HG02642 (cell line): ENCODE results near the gene FLCN.
"Not testable (repeated sequence)": the region's sequence is repeated elsewhere in the genome, so short reads cannot be mapped to it uniquely, and the experiment has no call there.

Experiments used
- ATAC-seq: cut with Tn5 transposase; IDR thresholded peaks from one replicate; pipeline ENCODE4 v1.9.1; 2021; ENCODE audit warnings: mild to moderate bottlenecking; ENCODE audit not compliant: unreplicated experiment, poor library complexity

The FLCN gene

DNA sequence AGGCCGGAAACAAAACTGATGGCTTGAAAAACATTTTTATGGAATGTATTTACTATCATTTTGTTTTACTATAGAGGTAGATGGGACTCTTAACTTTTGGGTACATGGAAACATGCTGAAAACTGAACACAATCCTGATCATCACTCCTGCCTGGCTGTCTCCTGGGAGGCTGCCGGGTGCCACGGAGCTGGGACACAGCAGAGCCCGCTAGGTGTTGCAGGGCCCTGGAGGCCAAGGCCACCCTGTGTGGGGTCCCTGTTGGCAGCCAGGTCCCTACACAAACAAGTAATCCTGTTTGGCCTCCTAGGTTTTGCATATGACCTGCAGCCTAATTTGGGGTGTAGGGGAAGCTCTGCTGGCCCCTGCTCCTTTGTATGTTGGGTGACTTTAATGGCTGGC, 48.4 kb downstream of the FLCN start:
- ATAC-seq: no peak

DNA sequence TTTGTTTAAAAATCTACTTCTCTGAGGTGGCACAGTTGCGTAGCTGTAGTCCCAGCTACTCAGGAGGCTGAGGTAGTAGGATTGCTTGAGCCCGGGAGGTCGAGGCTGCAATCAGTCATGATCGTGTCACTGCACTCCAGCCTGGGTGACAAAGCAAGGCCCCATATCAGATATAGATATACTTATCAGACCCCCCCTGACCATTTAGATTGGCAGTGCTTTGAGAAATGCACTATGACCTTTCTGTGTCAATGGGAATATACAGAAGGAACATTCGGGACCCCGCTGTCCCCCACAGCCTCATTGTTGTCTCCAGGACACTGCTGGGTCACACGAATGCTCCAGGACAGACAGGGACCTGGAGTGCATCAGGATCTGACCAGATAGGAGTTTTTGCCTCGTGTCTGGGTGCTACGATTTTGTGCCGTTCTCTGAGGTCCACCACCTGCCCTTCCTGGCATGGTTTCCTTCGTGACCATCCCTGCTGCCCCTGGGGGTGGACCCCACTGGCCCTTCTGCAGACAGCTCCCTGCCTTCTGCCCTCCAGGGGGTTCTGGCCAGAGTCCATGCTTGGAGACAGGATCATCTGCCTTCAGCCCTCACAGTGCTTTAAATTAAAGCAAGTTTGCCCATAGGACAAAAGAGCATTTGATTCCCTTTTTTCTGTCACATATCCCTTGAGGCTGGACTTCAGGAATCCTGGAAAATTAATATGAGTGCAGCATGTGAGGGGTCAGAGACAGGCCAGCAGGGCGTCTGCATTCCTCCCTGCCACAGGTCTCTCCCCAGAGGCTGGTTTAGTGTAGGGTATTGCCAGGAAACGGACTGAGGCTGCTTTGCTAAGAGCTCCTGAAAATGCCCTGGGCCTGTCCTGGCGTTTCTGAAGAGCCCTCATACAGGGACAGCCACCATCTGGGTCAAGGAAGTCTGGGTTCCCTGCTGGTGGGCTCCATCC, 50.1 kb downstream of the FLCN start:
- no peak for ATAC-seq

DNA sequence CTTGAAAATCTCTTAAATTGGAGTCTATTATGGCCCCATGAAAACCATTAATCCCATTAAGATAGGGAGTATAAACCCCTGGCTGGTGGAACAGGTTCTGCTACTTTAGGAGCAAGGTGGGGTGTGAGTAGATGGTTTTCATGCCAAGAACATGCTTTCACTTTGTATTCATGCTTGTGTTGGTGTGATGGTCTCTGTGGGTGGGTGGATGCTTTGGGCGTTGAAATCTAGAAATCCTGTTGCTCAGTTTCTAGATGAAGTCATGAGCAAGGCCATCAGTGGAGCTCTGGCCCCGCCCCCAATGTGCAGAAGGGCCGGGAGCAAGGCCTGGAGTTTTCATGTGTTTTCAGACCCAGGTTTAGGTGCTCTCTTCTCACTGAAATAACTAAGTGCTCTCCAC, 50.9 kb downstream of the FLCN start:
- ATAC-seq: peak; percentile 46

DNA sequence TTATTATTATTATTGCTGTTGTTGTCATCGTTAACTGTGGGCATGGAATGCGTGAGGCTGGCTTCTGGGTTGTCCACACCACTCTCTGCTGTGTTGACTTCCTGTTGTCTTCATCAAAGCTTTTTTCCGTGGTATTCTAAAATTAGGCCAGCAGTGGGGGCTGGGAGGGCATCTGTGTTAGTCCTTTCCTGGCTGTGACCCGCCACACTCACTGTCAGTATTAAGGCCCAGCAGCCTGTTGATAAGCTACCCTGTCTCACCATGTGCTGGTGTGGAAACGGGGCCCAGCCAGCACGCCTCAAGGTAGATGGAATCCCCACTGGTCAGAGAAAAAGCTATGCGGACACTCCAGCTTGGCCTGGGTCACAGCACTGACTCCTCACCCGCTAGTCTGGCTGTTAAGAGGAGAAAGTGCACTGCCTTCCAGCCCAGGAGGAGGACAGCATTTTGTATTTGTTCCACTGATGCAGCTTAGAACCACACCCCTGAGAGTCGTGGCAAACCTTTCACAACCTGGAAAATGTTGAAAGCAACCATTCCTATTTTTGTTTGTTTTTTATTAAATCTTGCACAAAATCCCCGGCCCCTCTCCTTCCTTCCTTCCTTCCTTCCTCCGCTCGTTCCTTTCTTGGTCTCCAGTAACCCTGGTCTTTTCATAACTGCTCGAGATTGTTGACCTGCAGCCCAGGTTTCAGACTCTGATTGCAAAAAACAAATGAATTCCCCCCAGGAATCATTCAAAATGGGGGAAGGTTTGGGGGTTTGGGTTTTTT, 51.8 kb downstream of the FLCN start:
- ATAC-seq: not testable (repeated sequence)

DNA sequence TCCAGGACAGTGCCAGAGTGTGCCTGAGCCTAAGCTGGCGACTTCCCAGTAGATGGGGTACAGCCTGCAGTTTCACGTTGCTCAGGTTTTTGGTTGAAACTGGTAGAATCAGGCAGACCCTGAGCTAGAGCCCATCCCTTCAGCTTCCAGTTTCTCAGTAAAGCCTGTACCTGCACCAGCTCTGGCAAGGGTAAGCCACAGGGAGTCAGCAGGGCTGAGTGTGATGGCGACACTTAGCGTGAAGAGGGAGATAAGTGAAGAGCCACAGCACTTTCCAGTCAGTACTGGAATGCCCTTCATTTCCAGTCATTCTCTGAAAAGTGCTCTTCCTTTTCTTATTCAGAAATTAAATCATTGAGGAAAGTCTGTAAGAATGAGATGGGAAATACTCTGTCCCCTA, 53.2 kb downstream of the FLCN start:
- no peak for ATAC-seq

DNA sequence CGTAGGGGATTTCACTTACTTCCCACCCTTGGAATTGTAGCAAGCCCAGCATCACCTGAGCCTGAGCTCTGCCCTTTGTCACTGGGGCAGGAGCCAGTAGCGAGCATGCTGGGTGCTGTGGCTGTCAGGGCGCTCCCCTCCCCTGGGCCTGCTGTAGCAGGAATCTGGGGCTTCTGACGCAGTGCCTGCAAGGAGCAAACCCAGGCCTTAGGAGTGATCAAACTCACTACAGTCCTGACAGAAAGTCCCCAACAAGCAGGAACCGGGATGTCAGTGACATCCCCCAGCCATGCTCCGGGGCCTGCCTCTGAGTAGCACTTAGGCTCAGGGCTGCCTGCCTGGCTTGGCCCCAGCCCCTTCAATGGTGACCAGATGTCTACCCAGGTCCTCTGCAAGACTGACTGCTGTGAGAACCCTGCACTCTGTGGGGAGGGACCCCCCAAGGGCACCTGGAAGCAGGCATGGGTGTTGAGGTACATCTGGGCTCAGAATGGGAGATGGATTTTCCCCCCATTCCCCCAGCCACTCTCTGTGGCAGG, 54.3 kb downstream of the FLCN start:
- no peak for ATAC-seq

DNA sequence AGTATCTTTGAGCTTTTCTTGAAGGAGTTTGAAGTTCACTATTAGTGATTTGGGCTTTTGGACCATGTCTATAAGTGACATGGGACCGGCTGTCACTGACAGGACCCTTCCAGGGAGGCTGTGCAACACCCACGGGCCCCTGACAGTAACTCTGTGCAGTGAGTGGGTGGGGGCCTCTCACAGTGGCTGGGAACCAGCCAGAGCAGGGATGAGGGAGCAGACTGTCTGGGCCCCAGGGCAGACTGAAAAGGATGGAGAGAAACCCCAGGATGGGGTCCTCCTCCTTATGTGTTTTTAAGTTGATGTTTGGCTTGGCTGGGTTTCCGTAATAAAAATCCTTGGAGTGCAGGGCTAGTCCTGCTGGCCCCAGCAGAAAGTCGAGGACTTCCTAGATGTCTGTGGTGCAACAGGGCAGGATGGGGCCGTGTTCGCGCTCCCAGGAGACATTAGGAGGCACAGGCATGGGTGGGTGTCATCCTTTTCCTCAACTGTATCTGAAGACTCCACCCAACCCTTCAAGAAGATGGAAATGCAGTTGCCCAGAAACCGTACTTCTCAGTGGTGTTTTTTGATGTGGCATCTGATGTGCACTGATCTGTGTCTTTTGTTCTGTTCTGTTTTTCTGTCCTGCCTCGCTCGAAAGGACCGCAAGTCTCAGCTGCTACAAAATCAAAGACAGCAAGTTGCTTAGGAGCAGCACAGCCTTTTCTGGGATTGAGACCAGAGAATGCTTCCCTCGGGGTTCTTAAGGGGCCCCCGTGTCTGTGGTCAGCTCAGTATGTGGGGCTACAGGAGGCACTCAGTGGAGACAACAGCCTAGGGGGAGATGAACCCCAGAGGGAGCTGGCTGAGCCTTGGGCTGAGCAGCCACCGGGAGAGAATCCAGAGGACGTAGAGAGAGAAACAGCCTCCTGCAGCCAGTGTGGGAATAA, 55.0 kb downstream of the FLCN start:
- ATAC-seq: no peak

DNA sequence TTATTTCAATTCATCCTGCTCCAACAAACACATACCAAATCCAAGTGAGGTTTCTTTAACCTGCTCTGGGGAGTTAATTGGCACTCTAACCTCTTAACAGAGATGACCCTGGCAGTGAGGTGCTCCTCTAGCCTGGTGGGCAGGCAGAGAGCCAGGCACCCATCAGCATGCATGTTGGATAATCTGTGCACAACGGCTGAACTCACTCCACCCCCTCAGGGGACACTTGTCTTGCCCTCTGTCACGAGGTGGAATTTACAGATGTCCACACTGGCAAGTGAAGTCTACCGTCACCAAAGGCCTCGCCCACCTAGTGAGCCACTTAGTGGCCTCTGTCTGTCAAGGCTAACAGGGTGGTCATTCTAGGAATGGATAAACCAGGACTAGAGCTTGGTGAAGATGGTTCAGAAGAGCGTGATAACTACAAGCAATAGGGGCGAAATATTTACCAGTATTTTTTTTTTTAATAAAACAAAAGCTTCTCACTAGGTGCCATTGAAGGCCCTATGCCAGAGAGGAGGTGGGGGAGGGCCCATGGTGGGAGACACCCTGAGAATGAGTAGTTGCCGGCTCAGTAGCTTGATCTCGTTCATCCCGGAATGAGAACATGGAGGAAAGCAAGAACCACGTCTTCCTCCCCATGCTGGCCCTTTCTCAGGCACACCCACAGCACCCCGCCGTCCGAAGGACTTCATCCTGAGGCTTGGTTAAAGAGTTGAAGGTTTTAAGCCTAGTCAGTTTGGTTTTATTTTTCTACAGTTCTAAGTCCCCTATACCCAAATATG, 56.0 kb downstream of the FLCN start:
- no peak for ATAC-seq

DNA sequence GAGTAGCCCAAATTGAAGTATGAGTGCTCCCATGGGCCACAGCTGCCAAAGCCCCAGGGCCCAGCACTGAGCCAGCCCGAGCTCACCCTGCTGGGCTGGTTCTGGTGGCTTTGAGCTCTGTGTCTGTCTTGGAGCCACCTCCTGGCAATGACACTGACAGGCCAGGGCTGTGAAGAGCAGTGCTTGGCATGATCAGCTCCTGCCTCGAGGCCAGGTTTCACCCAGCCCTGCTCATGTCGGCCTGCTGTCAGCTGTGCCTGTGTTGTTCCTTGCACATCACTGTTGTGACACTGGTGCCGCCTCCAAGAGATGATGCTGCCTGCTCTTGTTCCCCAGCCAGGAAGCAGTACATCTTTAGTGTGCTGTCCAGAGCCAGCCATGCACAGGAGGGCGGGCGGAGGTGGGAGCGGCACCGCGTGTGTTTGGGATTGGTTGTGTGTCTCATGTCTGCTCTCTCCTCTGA, 56.8 kb downstream of the FLCN start:
- no peak for ATAC-seq

DNA sequence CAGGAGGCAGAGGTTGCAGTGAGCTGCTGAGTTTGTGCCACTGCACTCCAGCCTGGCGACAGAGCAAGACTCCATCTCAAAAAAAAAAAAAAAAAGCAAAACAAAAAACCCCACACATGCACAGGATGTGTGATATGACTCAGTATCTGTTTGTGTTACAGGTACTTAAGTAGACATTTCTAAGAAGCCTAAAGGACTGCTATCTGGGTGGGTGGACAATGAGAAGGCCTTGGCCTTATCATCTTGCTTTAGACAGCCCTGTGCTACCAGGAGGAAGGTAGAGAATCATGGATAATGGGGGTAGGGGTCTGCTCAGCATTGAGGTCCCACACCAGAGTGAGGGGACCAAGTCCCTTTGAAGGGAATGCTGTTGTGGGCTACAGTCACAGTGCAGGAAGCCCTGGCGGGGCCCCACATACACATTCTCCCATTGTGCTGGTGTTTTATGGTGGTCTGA, 57.6 kb downstream of the FLCN start:
- no peak for ATAC-seq

DNA sequence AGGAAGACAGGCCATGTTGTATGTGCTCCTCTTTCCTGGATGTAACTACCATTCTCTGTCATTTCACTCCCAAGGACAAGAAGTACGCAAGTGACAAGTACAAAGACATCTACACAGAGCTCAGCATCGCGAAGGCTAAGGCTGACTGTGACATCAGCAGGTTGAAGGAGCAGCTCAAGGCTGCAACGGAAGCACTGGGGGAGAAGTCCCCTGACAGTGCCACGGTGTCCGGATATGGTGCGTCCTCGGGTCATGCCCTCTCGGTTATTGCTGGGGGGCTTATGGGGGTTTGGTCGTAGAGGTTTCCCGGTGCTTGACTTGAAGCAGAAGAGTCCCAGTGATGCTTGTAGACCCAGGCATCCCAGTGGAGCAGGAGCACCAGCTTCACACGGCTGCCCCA, 59.8 kb downstream of the FLCN start:
- no peak for ATAC-seq

DNA sequence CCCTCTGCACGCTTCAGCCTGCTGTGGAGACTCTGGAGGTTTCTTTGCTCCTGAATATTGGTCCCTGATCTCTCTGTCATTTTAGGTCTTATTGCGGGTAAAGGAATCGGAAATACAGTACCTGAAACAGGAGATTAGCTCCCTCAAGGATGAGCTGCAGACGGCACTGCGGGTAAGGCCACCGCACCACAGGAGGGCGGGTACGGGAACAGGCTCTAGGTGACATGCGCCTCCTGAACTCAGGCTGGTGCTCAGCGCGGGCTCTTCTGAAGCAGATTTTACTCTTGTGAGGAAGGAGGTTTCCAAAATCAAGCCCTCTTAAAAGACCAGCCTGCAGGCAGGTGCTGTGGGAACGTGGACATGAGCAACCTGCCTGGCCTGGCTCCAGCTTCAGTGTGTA, 60.6 kb downstream of the FLCN start:
- no peak for ATAC-seq

DNA sequence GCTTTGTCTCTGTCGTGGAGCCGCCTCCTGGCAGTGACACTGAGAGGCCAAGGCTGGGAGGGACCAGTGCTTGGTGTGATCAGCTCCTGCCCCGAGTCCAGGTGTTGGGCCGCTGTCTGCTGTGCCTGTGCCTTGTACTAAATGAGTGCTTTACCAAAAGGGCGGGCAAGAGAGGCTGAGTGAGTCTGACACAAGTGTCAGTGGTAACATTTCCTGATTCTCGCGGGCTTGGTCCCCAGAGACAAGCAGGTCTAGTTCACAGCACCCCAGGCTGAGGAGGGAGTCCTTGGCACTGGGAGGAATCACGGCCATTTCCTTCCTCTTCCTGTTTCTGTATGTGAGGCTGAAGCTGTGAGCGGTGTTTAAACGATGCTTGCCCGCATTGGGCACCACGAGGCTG, 61.1 kb downstream of the FLCN start:
- no peak for ATAC-seq

DNA sequence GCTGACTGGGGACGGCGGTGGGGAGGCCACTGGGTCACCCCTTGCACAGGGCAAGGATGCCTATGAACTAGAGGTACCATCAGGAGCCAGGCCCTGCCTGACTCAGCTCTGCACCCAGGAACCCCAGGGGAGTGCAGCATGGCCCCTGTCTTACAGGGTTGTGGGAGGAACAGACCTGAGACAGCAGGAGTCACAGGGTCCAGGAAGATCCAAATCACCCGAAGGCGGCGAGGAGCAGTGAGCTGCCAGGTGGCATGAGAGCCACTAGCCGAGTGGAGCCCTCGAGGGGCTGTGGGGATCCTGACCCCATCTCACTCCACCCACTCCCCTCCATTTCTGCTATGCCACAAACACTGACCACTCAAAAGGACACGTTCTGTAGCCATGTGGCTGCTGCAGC, 61.6 kb downstream of the FLCN start:
- no peak for ATAC-seq

DNA sequence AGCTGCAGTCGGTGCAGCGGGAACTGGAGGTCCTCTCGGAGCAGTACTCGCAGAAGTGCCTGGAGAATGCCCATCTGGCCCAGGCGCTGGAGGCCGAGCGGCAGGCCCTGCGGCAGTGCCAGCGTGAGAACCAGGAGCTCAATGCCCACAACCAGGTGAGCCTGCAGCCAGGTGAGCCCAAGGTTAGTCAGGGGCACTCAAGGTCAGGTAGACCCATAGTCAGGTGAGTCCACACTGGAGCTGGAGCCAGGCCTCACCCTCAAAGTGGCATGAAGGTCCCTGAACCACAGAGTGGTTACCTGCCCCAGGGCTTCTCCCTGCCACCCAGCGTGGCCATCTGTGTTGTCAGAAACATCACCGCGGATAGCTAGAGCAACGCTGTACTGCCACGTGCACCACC, 63.0 kb downstream of the FLCN start:
- ATAC-seq: no peak

DNA sequence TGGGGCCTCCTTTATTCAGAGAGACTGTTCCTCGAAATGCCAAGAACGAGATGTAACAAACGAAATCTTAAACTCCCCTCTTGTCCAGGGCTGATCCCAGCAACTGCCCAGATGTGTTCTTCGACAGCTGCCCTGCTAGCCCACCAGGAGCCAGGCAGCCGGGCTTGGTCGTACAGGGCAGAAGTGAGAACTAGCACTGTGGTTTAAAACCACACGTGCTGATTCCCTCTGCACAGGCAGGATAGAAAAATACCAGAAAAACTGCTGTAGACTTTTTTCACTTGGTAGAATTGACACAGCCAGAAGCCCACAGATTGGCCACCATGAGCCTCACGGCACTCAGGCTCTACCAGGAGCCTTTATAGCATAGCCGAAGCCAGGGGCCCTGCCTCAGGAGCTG, 64.0 kb downstream of the FLCN start:
- ATAC-seq: no peak

DNA sequence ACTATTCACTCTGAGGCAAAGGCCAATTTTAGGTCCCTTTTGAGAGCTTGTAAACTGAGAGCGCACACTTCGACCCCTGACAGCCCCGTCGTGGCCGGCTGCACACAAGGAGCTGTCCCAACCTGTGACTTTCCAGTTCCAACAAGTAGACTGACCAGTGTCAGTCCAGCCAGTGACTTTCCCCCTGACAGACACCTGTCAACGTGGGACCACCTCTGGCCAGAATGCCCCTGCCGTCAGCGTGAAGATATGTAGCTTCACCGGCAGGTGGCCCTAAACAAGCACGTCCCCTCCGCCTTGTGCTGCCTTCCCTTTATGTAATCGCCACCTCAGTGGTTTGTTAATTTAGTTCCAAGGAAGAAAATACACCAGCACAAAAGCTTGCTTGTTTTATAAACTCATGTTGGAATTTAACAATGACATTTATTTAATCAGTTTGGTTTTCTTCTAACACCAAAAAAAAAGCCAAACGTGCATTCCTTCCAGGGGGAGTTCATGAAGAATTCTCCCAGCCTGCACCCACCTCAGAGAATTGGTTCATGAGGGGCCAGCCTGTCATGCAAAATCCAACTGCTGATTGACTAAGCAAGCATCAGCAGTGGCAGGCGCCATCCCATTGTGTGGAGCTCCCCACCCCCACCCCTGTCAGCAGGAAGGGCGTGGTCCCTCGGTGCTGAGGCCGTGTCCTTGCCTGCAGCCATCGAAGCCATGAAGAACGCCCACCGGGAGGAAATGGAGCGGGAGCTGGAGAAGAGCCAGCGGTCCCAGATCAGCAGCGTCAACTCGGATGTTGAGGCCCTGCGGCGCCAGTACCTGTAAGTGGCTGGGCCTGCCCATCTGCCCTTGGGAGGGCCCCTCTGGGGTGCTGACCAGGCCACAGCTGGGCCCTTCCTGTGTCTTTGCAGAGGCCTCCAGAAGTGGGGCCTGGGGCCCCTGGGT, 64.7 kb downstream of the FLCN start:
- no peak for ATAC-seq

DNA sequence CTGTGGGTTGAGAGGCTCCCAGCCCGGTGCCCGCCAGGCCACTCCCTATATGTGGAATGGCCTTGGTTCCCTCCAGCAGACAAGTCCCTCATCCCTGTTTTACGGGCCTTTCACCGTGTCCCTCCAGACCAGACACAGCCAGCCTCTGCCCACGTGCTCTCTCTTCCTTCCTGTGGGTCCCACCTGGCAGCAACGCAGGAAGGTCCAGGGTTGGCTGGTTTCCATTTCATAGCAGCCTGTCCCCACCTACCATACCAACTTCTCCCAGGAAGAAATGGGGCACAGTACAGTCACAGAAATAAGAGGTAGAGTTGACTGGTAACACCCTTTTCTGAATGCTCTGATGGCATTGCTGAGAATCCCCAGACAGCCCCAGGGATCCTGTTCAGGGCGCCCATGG, 65.8 kb downstream of the FLCN start:
- ATAC-seq: no peak
